Measurements from ENCODE around the gene WDR53.

WDR53 gene

GRCh38 chr3:196517919-196518318 is 50.4 kb downstream of the WDR53 start:
- peaks cover 23% of the 10 kb centered on the region for H3F3A ChIP-seq (ENCODE audit: insufficient read depth, low read length)
- H3K36me3 ChIP-seq (replicated peaks; ENCODE audit: insufficient read depth, low read length), result no peaks in the 10 kb centered on the region
- no peaks in the 10 kb centered on the region for H3K9me2 ChIP-seq (replicated peaks; ENCODE audit: insufficient read depth, low read length)
- no peak overlapping the region for H3K9ac ChIP-seq (ENCODE audit: low read length)
- TF ChIP-seq EZH2phosphoT487 (IDR thresholded peaks at IDR 0.05; ENCODE audit: low read length) (no peak), CTCF (IDR thresholded peaks at IDR 0.05; ENCODE audit: low read length) (no peak), EZH2 (optimal IDR thresholded peaks at IDR 0.05; ENCODE audit: low read depth, low read length) (no peak)
- peak; percentile 99 for DNase-seq
- H3K4me1 ChIP-seq (ENCODE audit: low read length), result peaks cover 44% of the 10 kb centered on the region
- peak overlapping the region; percentile 3; the same call in 1 of the 2 replicates for H3K27ac ChIP-seq (ENCODE audit: low read length)
- peak overlapping the region; percentile 4; the same call in 1 of the 2 replicates for H2AFZ ChIP-seq (ENCODE audit: low read length)
- peak overlapping the region; percentile 50 for H3K4me2 ChIP-seq (ENCODE audit: low read depth, low read length)
- no peaks in the 10 kb centered on the region for H4K20me1 ChIP-seq (ENCODE audit: insufficient read depth, low read length)
- no peak overlapping the region for H3K4me3 ChIP-seq (ENCODE audit: low read length)
- H3K9me3 ChIP-seq (replicated peaks; ENCODE audit: insufficient read depth, low read length), result no peaks in the 10 kb centered on the region
- H3K79me2 ChIP-seq (ENCODE audit: low read length), result no peaks in the 10 kb centered on the region
- no peaks in the 10 kb centered on the region for H3K27me3 ChIP-seq (replicated peaks; ENCODE audit: insufficient read depth, low read length)

- peaks cover 44% of the 10 kb centered on the region for H3K4me1 ChIP-seq (ENCODE audit: low read length)
- H3K4me3 ChIP-seq (ENCODE audit: low read length), result no peak overlapping the region
- H3K36me3 ChIP-seq (replicated peaks; ENCODE audit: insufficient read depth, low read length), result no peaks in the 10 kb centered on the region
- H3K27me3 ChIP-seq (replicated peaks; ENCODE audit: insufficient read depth, low read length), result no peaks in the 10 kb centered on the region
- no peaks in the 10 kb centered on the region for H3K9me2 ChIP-seq (replicated peaks; ENCODE audit: insufficient read depth, low read length)
- peak; percentile 8 for DNase-seq
- peak overlapping the region; percentile 3; the same call in 1 of the 2 replicates for H3K27ac ChIP-seq (ENCODE audit: low read length)
- no peak overlapping the region for H3K9ac ChIP-seq (ENCODE audit: low read length)
- H3K9me3 ChIP-seq (replicated peaks; ENCODE audit: insufficient read depth, low read length), result no peaks in the 10 kb centered on the region
- peak overlapping the region; percentile 50; the same call in 1 of the 2 replicates for H3K4me2 ChIP-seq (ENCODE audit: low read depth, low read length)
- H4K20me1 ChIP-seq (ENCODE audit: insufficient read depth, low read length), result no peaks in the 10 kb centered on the region
- TF ChIP-seq EZH2 (optimal IDR thresholded peaks at IDR 0.05; ENCODE audit: low read depth, low read length) (no peak), CTCF (IDR thresholded peaks at IDR 0.05; ENCODE audit: low read length) (no peak; the same call in 1 of the 2 replicates), EZH2phosphoT487 (IDR thresholded peaks at IDR 0.05; ENCODE audit: low read length) (no peak)
- peaks cover 23% of the 10 kb centered on the region for H3F3A ChIP-seq (ENCODE audit: insufficient read depth, low read length)
- peak overlapping the region; percentile 4; the same call in 1 of the 2 replicates for H2AFZ ChIP-seq (ENCODE audit: low read length)
- no peaks in the 10 kb centered on the region for H3K79me2 ChIP-seq (ENCODE audit: low read length)
These were observed 51.1 kb downstream of the WDR53 start for GRCh38 chr3:196517162-196517800.

- Histone ChIP-seq H3K36me3 (replicated peaks; ENCODE audit: insufficient read depth, low read length) (no peaks in the 10 kb centered on the region), H3K27ac (ENCODE audit: low read length) (peak within 1 kb of the TSS; percentile 61; the same call in 1 of the 2 replicates), H3K9me2 (replicated peaks; ENCODE audit: insufficient read depth, low read length) (no peaks in the 10 kb centered on the region), H3K27me3 (replicated peaks; ENCODE audit: insufficient read depth, low read length) (no peaks in the 10 kb centered on the region), H3K9ac (ENCODE audit: low read length) (peak within 1 kb of the TSS; percentile 5; the same call in 1 of the 2 replicates), H3K4me3 (ENCODE audit: low read length) (peak within 1 kb of the TSS; percentile 16), H4K20me1 (ENCODE audit: insufficient read depth, low read length) (no peaks in the 10 kb centered on the region), H3K9me3 (replicated peaks; ENCODE audit: insufficient read depth, low read length) (no peaks in the 10 kb centered on the region), H2AFZ (ENCODE audit: low read length) (peak within 1 kb of the TSS; percentile 22; the same call in 1 of the 2 replicates), H3F3A (ENCODE audit: insufficient read depth, low read length) (peaks cover 23% of the 10 kb centered on the region), H3K4me1 (ENCODE audit: low read length) (peaks cover 44% of the 10 kb centered on the region), H3K79me2 (ENCODE audit: low read length) (no peaks in the 10 kb centered on the region), H3K4me2 (ENCODE audit: low read depth, low read length) (peak within 1 kb of the TSS; percentile 55)
- TF ChIP-seq CTCF (IDR thresholded peaks at IDR 0.05; ENCODE audit: low read length) (no peak), EZH2 (optimal IDR thresholded peaks at IDR 0.05; ENCODE audit: low read depth, low read length) (no peak), EZH2phosphoT487 (IDR thresholded peaks at IDR 0.05; ENCODE audit: low read length) (no peak)
- peak; percentile 78 for DNase-seq
These were observed 53.3 kb downstream of the WDR53 start, which contains the start of gene SMCO1 for GRCh38 chr3:196514913-196515621. Gene SMCO1, minus strand, starts transcription at chr3:196515346. Its CDS starts 137 bp downstream, at chr3:196515209.

Measured in MM.1S (cell line).